H9 (cell line): Measurements from ENCODE around the gene NSFL1C. TPM values are rescaled to one million over a fixed set of nuclear protein-coding genes. Genes with fewer than 3 reads are reported as not detected.

Experiments
- DNase-seq: peaks from one replicate; pipeline ENCODE4 v3.0.0-alpha.2; 2017
- H2AFZ ChIP-seq: one replicate; pipeline ENCODE4 v1.6.1; 2013; ENCODE audit warnings: mild to moderate bottlenecking, low read length, control low read depth, moderate library complexity
- H2AK5ac ChIP-seq: 2 replicates; pipeline ENCODE4 v1.6.1; 2013; ENCODE audit warnings: low read length, control low read depth, mixed read lengths; ENCODE audit not compliant: insufficient read length
- H2BK120ac ChIP-seq: one replicate; pipeline ENCODE4 v1.6.1; 2013; ENCODE audit warnings: low read depth, mild to moderate bottlenecking, low read length, control low read depth, inconsistent platforms; ENCODE audit not compliant: poor library complexity, severe bottlenecking
- H2BK12ac ChIP-seq: 2 replicates; pipeline ENCODE4 v1.6.1; 2013; ENCODE audit warnings: low read length, control low read depth, mixed read lengths, low read depth; ENCODE audit not compliant: insufficient read length
- H2BK15ac ChIP-seq: 2 replicates; pipeline ENCODE4 v1.6.1; 2013; ENCODE audit warnings: low read depth, low read length, control low read depth
- H2BK20ac ChIP-seq: one replicate; pipeline ENCODE4 v1.6.1; 2013; ENCODE audit warnings: low read depth, mild to moderate bottlenecking, low read length, control low read depth, inconsistent platforms; ENCODE audit not compliant: poor library complexity, severe bottlenecking
- H2BK5ac ChIP-seq: 2 replicates; pipeline ENCODE4 v1.6.1; 2013; ENCODE audit warnings: low read length, control low read depth, mixed read lengths; ENCODE audit not compliant: insufficient read length
- H3K14ac ChIP-seq: 2 replicates; pipeline ENCODE4 v1.6.1; 2013; ENCODE audit warnings: low read length, control low read depth; ENCODE audit not compliant: insufficient read depth
- H3K18ac ChIP-seq: 2 replicates; pipeline ENCODE4 v1.6.1; 2013; ENCODE audit warnings: low read depth, mild to moderate bottlenecking, mixed read lengths, low read length, control low read depth; ENCODE audit not compliant: insufficient read length
- H3K23ac ChIP-seq: 2 replicates; pipeline ENCODE4 v1.6.1; 2013; ENCODE audit warnings: low read length, control low read depth, mixed read lengths, low read depth; ENCODE audit not compliant: insufficient read length
- H3K23me2 ChIP-seq: 2 replicates; pipeline ENCODE4 v1.6.1; 2013; ENCODE audit warnings: low read depth, mild to moderate bottlenecking, mixed read lengths, low read length, control low read depth; ENCODE audit not compliant: insufficient read length, poor library complexity, severe bottlenecking
- H3K27ac ChIP-seq: 2 replicates; pipeline ENCODE4 v1.5.1; 2013; ENCODE audit warnings: low read length, control low read depth, mixed read lengths, low read depth; ENCODE audit not compliant: insufficient read length
- H3K27me3 ChIP-seq: 2 replicates; pipeline ENCODE4 v1.6.1; 2013; ENCODE audit warnings: low read length, control low read depth, inconsistent platforms; ENCODE audit not compliant: insufficient read depth
- H3K4ac ChIP-seq: 2 replicates; pipeline ENCODE4 v1.6.1; 2013; ENCODE audit warnings: low read depth, mild to moderate bottlenecking, control low read depth, inconsistent platforms, low read length, moderate library complexity
- H3K4me1 ChIP-seq: 2 replicates; pipeline ENCODE4 v1.6.1; 2013; ENCODE audit warnings: low read length, control low read depth, inconsistent platforms; ENCODE audit not compliant: insufficient read depth
- H3K4me2 ChIP-seq: 2 replicates; pipeline ENCODE4 v1.6.1; 2013; ENCODE audit warnings: low read length, control low read depth, mixed read lengths; ENCODE audit not compliant: insufficient read length, insufficient read depth
- H3K56ac ChIP-seq: 2 replicates; pipeline ENCODE4 v1.6.1; 2013; ENCODE audit warnings: low read depth, mild to moderate bottlenecking, mixed read lengths, low read length, control low read depth; ENCODE audit not compliant: insufficient read length
- H3K79me1 ChIP-seq: 2 replicates; pipeline ENCODE4 v1.6.1; 2013; ENCODE audit warnings: low read depth, mild to moderate bottlenecking, moderate library complexity, low read length, control low read depth, inconsistent platforms; ENCODE audit not compliant: insufficient read depth, poor library complexity, severe bottlenecking
- H3K79me2 ChIP-seq: 2 replicates; pipeline ENCODE4 v1.6.1; 2013; ENCODE audit warnings: low read length, control low read depth, inconsistent platforms; ENCODE audit not compliant: insufficient read depth
- H3K9ac ChIP-seq: 2 replicates; pipeline ENCODE4 v1.6.1; 2013; ENCODE audit warnings: low read length, control low read depth, mixed read lengths; ENCODE audit not compliant: insufficient read length; ENCODE audit errors: extremely low read depth
- H3K9me3 ChIP-seq: one replicate; pipeline ENCODE4 v1.6.1; 2013; ENCODE audit warnings: low read depth, low read length, inconsistent platforms; ENCODE audit not compliant: control insufficient read depth
- H3T11ph ChIP-seq: one replicate; pipeline ENCODE4 v1.6.1; 2013; ENCODE audit warnings: mild to moderate bottlenecking, low read length, control low read depth, inconsistent platforms
- H4K20me1 ChIP-seq: one replicate; pipeline ENCODE4 v1.6.1; 2013; ENCODE audit not compliant: control insufficient read depth, insufficient read length, insufficient read depth
- H4K5ac ChIP-seq: 2 replicates; pipeline ENCODE4 v1.6.1; 2013; ENCODE audit warnings: low read depth, mild to moderate bottlenecking, mixed read lengths, low read length, control low read depth; ENCODE audit not compliant: insufficient read length
- H4K8ac ChIP-seq: replicated peaks from 2 replicates; pipeline ENCODE4 v1.6.1; 2013; ENCODE audit warnings: low read length, control low read depth, mixed read lengths, low read depth; ENCODE audit not compliant: insufficient read length
- H4K91ac ChIP-seq: 2 replicates; pipeline ENCODE4 v1.6.1; 2013; ENCODE audit warnings: low read depth, mild to moderate bottlenecking, moderate library complexity, mixed read lengths, low read length, control low read depth; ENCODE audit not compliant: insufficient read length
- H3K27ac Mint-ChIP-seq, 3 experiments: 2 replicates in 2 of 3; 3 replicates in 1 of 3; pipeline ENCODE4 v1.8.0; 2020 to 2021; ENCODE audit warnings: mixed read lengths in 3 of 3, mild to moderate bottlenecking in 1 of 3, moderate library complexity in 1 of 3
- H3K27me3 Mint-ChIP-seq: 2 replicates; pipeline ENCODE4 v1.8.0; 2021; ENCODE audit warnings: low read depth, mild to moderate bottlenecking, moderate library complexity, mixed read lengths
- H3K36me3 Mint-ChIP-seq, 3 experiments: 2 replicates in 2 of 3; 3 replicates in 1 of 3; pipeline ENCODE4 v1.8.0; 2020 to 2021; ENCODE audit warnings: low read depth in 3 of 3, mixed read lengths in 3 of 3; ENCODE audit not compliant: insufficient read depth in 1 of 3
- H3K4me1 Mint-ChIP-seq, 2 experiments: 2 replicates each; pipeline ENCODE4 v1.8.0; 2020; ENCODE audit warnings: mixed read lengths in 2 of 2
- H3K4me3 Mint-ChIP-seq, 2 experiments: 2 replicates in 1 of 2; 3 replicates in 1 of 2; pipeline ENCODE4 v1.8.0; 2020 to 2021; ENCODE audit warnings: mild to moderate bottlenecking in 2 of 2, mixed read lengths in 2 of 2, moderate library complexity in 1 of 2
- H3K9me3 Mint-ChIP-seq, 2 experiments: 2 replicates in 1 of 2; 3 replicates in 1 of 2; pipeline ENCODE4 v1.8.0; 2020; ENCODE audit warnings: mild to moderate bottlenecking in 2 of 2, mixed read lengths in 2 of 2, moderate library complexity in 1 of 2
- WGBS: extraction: QIAGEN DNeasy Blood & Tissue Kit; methylation state at CpG from one replicate; pipeline ENCODE4 v1.1.7; 2013; ENCODE audit warnings: missing lambda C conversion rate, low lambda C conversion rate, mixed read lengths; ENCODE audit not compliant: insufficient read length; ENCODE audit errors: extremely low coverage; 5-methylcytosine and 5-hydroxymethylcytosine counted together
- total RNA-seq: library from RNA; stranded (reverse); gene quantifications from 2 replicates; pipeline ENCODE4 v1.2.1, GENCODE V29; 2021
- TF ChIP-seq, protein P1 (sequence below): fragments of 200-600 bp; sonication (generic); conservative IDR thresholded peaks from 3 replicates; pipeline ENCODE4 v1.8.0; 2021; ENCODE audit warnings: antibody characterized with exemption, mild to moderate bottlenecking

The NSFL1C gene
- total RNA-seq, 1 experiment from 2014 or later: 81.8 TPM

DNA sequence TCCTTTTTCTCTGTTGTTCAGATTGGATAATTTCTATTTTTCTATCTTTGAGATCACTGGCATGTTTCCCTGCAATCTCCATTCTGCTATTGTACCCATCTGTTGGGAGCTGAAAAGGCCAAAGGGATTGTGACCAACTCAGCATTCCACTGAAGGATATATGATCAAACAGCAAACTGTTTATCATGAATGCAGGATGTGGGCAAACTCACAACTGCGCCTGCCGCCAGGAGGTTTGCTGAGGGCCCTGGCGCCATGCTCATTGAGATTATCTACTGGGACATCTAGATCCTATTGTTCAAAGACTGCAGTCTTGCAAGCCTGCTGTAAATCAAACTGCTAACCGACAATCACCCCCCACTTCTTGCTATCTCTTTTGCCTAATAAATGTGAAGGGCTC lies 69.9 kb downstream of the NSFL1C start:
- Histone ChIP-seq H3K4ac (no peak overlapping the region), H2AK5ac (no peak overlapping the region), H3K9me3 (no peaks in the 10 kb centered on the region), H4K8ac (no peak overlapping the region), H4K20me1 (no peaks in the 10 kb centered on the region), H2BK20ac (no peak overlapping the region), H2AFZ (no peak overlapping the region), H2BK15ac (no peak overlapping the region), H3K79me1 (peaks cover 4% of the 10 kb centered on the region), H3K27ac (no peak overlapping the region), H3K23ac (no peak overlapping the region), H3K4me1 (no peaks in the 10 kb centered on the region), H3K56ac (no peak overlapping the region), H3K79me2 (peaks cover 7% of the 10 kb centered on the region; the same call in 1 of the 2 replicates), H2BK120ac (no peak overlapping the region), H4K91ac (no peak overlapping the region), H3T11ph (no peak overlapping the region), H3K18ac (no peak overlapping the region), H3K27me3 (no peaks in the 10 kb centered on the region; the same call in 1 of the 2 replicates), H4K5ac (no peak overlapping the region), H2BK12ac (no peak overlapping the region), H2BK5ac (no peak overlapping the region), H3K14ac (no peak overlapping the region), H3K9ac (no peak overlapping the region), H3K23me2 (peaks cover 9% of the 10 kb centered on the region), H3K4me2 (no peak overlapping the region)
- Mint-ChIP-seq H3K27me3 (peaks cover 63% of the 10 kb centered on the region), H3K4me1 (peaks cover 5 to 13% of the 10 kb centered on the region in 2 experiments), H3K4me3 (no peak overlapping the region), H3K9me3 (no peaks in the 10 kb centered on the region; a peak in 2 of 5 replicates), H3K36me3 (peaks cover 0 to 3% (median 0%) of the 10 kb centered on the region in 3 experiments; a peak in 1 of 7 replicates), H3K27ac (no peak overlapping the region)
- DNase-seq: no peak
- WGBS: no CpG with 5 or more reads among the region's 4 CpGs
- TF ChIP-seq, protein P1, sequence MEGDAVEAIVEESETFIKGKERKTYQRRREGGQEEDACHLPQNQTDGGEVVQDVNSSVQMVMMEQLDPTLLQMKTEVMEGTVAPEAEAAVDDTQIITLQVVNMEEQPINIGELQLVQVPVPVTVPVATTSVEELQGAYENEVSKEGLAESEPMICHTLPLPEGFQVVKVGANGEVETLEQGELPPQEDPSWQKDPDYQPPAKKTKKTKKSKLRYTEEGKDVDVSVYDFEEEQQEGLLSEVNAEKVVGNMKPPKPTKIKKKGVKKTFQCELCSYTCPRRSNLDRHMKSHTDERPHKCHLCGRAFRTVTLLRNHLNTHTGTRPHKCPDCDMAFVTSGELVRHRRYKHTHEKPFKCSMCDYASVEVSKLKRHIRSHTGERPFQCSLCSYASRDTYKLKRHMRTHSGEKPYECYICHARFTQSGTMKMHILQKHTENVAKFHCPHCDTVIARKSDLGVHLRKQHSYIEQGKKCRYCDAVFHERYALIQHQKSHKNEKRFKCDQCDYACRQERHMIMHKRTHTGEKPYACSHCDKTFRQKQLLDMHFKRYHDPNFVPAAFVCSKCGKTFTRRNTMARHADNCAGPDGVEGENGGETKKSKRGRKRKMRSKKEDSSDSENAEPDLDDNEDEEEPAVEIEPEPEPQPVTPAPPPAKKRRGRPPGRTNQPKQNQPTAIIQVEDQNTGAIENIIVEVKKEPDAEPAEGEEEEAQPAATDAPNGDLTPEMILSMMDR: no peak
